ENCODE results near the gene ST3GAL2.
"Not testable (repeated sequence)": the region's sequence is repeated elsewhere in the genome, so short reads cannot be mapped to it uniquely, and the experiment has no call there.

DNA sequence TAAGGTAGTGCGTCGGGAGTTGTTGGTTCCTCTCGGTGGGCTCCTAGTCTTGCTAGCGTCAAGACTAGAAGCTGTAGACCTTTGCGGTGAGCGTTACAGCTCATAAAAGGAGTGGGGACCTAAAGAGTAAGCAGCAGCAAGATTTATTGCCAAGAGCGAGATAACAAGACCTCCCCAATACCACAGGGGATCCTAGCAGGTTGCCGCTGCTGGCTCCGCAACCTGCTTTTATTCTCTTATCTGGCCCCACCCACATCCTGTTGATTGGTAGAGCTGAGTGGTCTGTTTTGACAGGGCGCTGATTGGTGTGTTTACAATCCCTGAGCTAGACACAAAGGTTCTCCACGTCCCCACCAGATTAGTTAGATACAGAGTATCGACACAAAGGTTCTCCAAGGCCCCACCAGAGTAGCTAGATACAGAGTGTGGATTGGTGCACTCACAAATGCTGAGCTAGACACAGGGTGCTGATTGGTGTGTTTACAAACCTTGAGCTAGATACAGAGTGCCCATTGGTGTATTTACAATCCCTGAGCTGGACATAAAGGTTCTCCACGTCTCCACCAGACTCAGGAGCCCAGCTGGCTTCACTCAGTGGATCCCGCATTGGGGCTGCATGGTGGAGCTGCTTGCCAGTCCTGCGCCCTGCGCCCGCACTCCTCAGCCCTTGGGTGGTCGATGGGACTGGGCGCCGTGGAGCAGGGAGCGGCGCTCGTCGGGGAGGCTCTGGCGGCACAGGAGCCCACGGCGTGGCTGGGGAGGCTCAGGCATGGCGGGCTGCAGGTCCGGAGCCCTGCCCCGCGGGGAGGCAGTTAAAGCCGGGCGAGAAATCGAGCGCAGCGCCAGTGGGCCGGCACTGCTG is 11.5 kb upstream of the ST3GAL2 start:
- TF ChIP-seq, protein P1, sequence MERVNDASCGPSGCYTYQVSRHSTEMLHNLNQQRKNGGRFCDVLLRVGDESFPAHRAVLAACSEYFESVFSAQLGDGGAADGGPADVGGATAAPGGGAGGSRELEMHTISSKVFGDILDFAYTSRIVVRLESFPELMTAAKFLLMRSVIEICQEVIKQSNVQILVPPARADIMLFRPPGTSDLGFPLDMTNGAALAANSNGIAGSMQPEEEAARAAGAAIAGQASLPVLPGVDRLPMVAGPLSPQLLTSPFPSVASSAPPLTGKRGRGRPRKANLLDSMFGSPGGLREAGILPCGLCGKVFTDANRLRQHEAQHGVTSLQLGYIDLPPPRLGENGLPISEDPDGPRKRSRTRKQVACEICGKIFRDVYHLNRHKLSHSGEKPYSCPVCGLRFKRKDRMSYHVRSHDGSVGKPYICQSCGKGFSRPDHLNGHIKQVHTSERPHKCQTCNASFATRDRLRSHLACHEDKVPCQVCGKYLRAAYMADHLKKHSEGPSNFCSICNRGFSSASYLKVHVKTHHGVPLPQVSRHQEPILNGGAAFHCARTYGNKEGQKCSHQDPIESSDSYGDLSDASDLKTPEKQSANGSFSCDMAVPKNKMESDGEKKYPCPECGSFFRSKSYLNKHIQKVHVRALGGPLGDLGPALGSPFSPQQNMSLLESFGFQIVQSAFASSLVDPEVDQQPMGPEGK (CRISPR knock-in tag; IDR thresholded peaks at IDR 0.05; ENCODE audit: borderline replicate concordance) = not testable (repeated sequence)
- TF ChIP-seq, protein P2, sequence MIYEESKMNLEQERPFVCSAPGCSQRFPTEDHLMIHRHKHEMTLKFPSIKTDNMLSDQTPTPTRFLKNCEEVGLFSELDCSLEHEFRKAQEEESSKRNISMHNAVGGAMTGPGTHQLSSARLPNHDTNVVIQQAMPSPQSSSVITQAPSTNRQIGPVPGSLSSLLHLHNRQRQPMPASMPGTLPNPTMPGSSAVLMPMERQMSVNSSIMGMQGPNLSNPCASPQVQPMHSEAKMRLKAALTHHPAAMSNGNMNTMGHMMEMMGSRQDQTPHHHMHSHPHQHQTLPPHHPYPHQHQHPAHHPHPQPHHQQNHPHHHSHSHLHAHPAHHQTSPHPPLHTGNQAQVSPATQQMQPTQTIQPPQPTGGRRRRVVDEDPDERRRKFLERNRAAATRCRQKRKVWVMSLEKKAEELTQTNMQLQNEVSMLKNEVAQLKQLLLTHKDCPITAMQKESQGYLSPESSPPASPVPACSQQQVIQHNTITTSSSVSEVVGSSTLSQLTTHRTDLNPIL (CRISPR knock-in tag; IDR thresholded peaks at IDR 0.05; ENCODE audit: low read depth) = not testable (repeated sequence)
- TF ChIP-seq RARB (CRISPR knock-in tag; IDR thresholded peaks at IDR 0.05); ZFP3 (CRISPR knock-in tag; IDR thresholded peaks at IDR 0.05); OSR1 (CRISPR knock-in tag; IDR thresholded peaks at IDR 0.05); GLIS3 (CRISPR knock-in tag; IDR thresholded peaks at IDR 0.05); TCF4 (CRISPR knock-in tag; IDR thresholded peaks at IDR 0.05; ENCODE audit: borderline replicate concordance); TOX (CRISPR knock-in tag; IDR thresholded peaks at IDR 0.05; ENCODE audit: borderline replicate concordance): not testable (repeated sequence)

Measured in SK-N-SH treated with all-trans-retinoic acid at 6 μM for 48 hours (cell line).